ENCODE measurements around the gene NCF4.

DNA sequence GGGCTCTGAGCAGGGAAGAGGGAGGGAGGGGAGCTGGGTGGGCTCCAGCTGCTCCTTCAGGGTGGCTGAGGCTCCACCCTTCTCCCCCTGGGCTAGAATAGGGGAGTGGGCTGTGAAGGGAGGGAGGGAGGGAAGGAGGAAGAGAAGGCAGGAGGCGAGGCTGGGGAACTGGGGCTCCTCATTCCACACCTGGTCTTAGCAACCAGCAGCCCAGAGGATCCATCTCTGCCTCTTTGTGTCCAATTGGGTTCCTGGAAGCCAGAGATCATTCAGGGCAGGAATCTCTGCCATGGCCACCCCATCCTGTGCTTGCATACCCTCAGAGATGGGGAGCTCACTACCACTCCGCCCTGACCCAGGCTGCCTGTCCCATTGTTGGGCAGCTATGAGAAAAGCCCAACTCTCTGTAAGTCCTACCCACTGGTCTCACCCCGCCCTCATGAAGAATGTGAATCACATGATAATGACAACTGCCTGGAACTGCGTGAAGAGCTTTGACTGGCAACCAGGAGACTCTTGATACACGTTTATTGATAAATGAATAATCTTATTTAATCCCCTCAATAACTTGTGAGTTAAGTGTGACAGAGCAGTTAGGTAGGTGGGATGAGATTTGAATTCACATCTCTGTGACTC lies 7.9 kb downstream of the NCF4 start:
- TF ChIP-seq POLR2AphosphoS5 (IDR thresholded peaks at IDR 0.05; ENCODE audit: low read depth, low read length) (no peak), TAF1 (IDR thresholded peaks at IDR 0.05; ENCODE audit: borderline replicate concordance, low read depth, low read length) (no peak), POLR2A (IDR thresholded peaks at IDR 0.05; ENCODE audit: low read depth, low read length) (no peak)
